Measurements from ENCODE around the gene UMODL1. TPM values are rescaled to one million over a fixed set of nuclear protein-coding genes. Genes with fewer than 3 reads are reported as not detected.
A peak's percentile ranks its signal among the peaks of the same experiment; 100 is the strongest.

UMODL1 gene
- total RNA-seq, 1 experiment from 2014 or later = not detected

DNA sequence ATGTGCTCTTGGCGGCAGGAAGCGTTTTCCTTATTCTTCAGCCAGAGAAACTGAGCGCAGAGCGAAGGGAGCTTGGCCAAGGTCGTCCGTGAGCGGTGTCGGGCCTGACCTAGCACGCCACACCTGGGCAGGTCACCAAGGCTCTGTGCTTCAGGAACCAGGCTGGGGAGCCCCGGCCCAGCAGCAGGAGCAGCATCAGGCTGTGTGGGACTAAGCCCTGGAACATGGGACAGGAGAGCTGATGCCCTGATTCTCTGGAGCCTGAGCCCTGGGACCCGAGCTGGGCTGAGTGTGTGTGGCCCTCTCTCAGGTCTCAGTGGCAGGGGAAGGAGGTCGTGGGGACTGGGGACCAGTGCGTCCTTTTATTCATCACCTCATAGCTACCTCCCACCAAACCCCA, 82.6 kb downstream of the UMODL1 start:
- no peaks in the 10 kb centered on the region for H3K4me1 ChIP-seq (ENCODE audit: insufficient read depth, low read length)
- H3T11ph ChIP-seq (ENCODE audit: low read length) = no peak overlapping the region
- no peak overlapping the region for H2AFZ ChIP-seq (ENCODE audit: low read length)
- H3K23ac ChIP-seq (ENCODE audit: insufficient read length, low read depth, low read length) = no peak overlapping the region
- H3K27ac Mint-ChIP-seq = no peak overlapping the region
- no peak overlapping the region for H3K18ac ChIP-seq (ENCODE audit: insufficient read length, low read depth, low read length)
- H3K79me2 ChIP-seq (ENCODE audit: insufficient read depth, low read length) = no peaks in the 10 kb centered on the region
- H3K36me3 Mint-ChIP-seq (ENCODE audit: insufficient read depth in 1 of 3, low read depth in 3 of 3) = no peaks in the 10 kb centered on the region
- no peaks in the 10 kb centered on the region for H4K20me1 ChIP-seq (ENCODE audit: control insufficient read depth, insufficient read depth, insufficient read length)
- no peak overlapping the region for H2BK12ac ChIP-seq (ENCODE audit: insufficient read length, low read depth, low read length)
- no peak overlapping the region for H3K4ac ChIP-seq (ENCODE audit: low read depth, low read length)
- no peaks in the 10 kb centered on the region; the same call in none of the 2 replicates for H3K27me3 Mint-ChIP-seq (ENCODE audit: low read depth)
- H2BK15ac ChIP-seq (ENCODE audit: low read depth, low read length) = no peak overlapping the region
- no CpG with 5 or more reads among the region's 13 CpGs for WGBS (ENCODE audit: extremely low coverage, insufficient read length, low lambda C conversion rate)
- no peaks in the 10 kb centered on the region for H3K27me3 ChIP-seq (ENCODE audit: insufficient read depth, low read length)
- no peak overlapping the region; the same call in 1 of the 2 replicates for H3K14ac ChIP-seq (ENCODE audit: insufficient read depth, low read length)
- TF ChIP-seq, protein P1, sequence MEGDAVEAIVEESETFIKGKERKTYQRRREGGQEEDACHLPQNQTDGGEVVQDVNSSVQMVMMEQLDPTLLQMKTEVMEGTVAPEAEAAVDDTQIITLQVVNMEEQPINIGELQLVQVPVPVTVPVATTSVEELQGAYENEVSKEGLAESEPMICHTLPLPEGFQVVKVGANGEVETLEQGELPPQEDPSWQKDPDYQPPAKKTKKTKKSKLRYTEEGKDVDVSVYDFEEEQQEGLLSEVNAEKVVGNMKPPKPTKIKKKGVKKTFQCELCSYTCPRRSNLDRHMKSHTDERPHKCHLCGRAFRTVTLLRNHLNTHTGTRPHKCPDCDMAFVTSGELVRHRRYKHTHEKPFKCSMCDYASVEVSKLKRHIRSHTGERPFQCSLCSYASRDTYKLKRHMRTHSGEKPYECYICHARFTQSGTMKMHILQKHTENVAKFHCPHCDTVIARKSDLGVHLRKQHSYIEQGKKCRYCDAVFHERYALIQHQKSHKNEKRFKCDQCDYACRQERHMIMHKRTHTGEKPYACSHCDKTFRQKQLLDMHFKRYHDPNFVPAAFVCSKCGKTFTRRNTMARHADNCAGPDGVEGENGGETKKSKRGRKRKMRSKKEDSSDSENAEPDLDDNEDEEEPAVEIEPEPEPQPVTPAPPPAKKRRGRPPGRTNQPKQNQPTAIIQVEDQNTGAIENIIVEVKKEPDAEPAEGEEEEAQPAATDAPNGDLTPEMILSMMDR (conservative IDR thresholded peaks at IDR 0.05) = no peak
- no peaks in the 10 kb centered on the region for H3K9me3 Mint-ChIP-seq
- DNase-seq = peak; percentile 18
- no peak overlapping the region for H2BK5ac ChIP-seq (ENCODE audit: insufficient read length, low read length)
- H2BK20ac ChIP-seq (ENCODE audit: low read depth, low read length, poor library complexity, severe bottlenecking) = no peak overlapping the region
- no peaks in the 10 kb centered on the region for H3K79me1 ChIP-seq (ENCODE audit: insufficient read depth, low read depth, low read length, poor library complexity, severe bottlenecking)
- no peaks in the 10 kb centered on the region; a peak in 1 of 4 replicates for H3K4me1 Mint-ChIP-seq
- no peak overlapping the region for H4K8ac ChIP-seq (replicated peaks; ENCODE audit: insufficient read length, low read depth, low read length)
- H3K23me2 ChIP-seq (ENCODE audit: insufficient read length, low read depth, low read length, poor library complexity, severe bottlenecking) = no peaks in the 10 kb centered on the region
- no peak overlapping the region for H4K5ac ChIP-seq (ENCODE audit: insufficient read length, low read depth, low read length)
- no peak overlapping the region for H3K9ac ChIP-seq (ENCODE audit: extremely low read depth, insufficient read length, low read length)
- no peak overlapping the region for H3K27ac ChIP-seq (ENCODE audit: insufficient read length, low read depth, low read length)
- no peak overlapping the region for H3K4me2 ChIP-seq (ENCODE audit: insufficient read depth, insufficient read length, low read length)
- no peak overlapping the region for H3K4me3 Mint-ChIP-seq
- H3K56ac ChIP-seq (ENCODE audit: insufficient read length, low read depth, low read length) = no peak overlapping the region
- no peak overlapping the region for H4K91ac ChIP-seq (ENCODE audit: insufficient read length, low read depth, low read length)
- H2AK5ac ChIP-seq (ENCODE audit: insufficient read length, low read length) = no peak overlapping the region
- no peak overlapping the region for H2BK120ac ChIP-seq (ENCODE audit: low read depth, low read length, poor library complexity, severe bottlenecking)
- no peaks in the 10 kb centered on the region for H3K9me3 ChIP-seq (ENCODE audit: control insufficient read depth, low read depth, low read length)
